ENCODE measurements around the gene SULT6B1. TPM values are rescaled to one million over a fixed set of nuclear protein-coding genes. Genes with fewer than 3 reads are reported as not detected.

The SULT6B1 gene
- polyA plus RNA-seq, 2 of the 4 experiments (the other 2 are of a cell fraction), result not detected

- Histone ChIP-seq H3K4me3 (no peak overlapping the region), H3K27ac (no peak overlapping the region), H3K9me3 (no peaks in the 10 kb centered on the region), H3K4me2 (no peak overlapping the region), H3K4me1 (peaks cover 23% of the 10 kb centered on the region)
- WGBS (ENCODE audit: missing lambda C conversion rate), result 93% methylated on average over 1 of the region's 1 CpG
- no peak for TF ChIP-seq NPAS2 (CRISPR knock-in tag; IDR thresholded peaks at IDR 0.05; ENCODE audit: borderline replicate concordance)
- no peak for TF ChIP-seq SREBF2 (IDR thresholded peaks at IDR 0.05)
- TF ChIP-seq FOXS1 (CRISPR knock-in tag; IDR thresholded peaks at IDR 0.05), result no peak
- FAIRE-seq (no peak), DNase-seq (ENCODE audit: low read depth in 1 of 2, low spot score in 1 of 2) (no peak), ATAC-seq (no peak)
- ChIA-PET POLR2A (no interaction called here), CTCF (no interaction called here)
Measured at GRCh38 chr2:37192551-37192950, 4.1 kb upstream of the SULT6B1 start.

DNA sequence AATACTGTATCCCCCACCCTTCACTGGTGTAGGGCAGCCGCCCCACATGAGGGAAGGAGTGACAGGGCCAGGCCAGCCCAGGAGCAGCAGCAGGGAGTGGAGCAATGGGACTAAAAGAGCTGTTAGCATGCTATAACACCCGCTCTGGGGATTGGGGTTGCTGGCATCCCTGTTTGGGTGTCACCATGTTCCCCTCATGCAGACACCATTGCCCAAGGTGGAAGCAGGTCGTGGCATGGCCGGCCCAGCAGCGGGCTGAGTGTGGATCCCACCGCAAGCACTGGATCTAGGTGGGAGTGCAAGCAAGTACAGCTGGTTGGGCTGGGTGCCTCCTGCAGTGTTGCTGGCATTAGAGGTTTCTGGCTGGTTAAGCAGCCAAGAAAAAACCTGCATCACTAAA lies 3.3 kb upstream of the SULT6B1 start:
- H3K4me3 ChIP-seq, result no peak overlapping the region
- FAIRE-seq (no peak), ATAC-seq (no peak), DNase-seq (ENCODE audit: low read depth in 1 of 2, low spot score in 1 of 2) (no peak)
- ChIA-PET CTCF (interaction anchor here (0.8 to 4.4 kb wide), 3 partner anchors 15 to 29 kb away, joined by 3 to 25 read pairs (median 3); no protein-coding TSS in a partner anchor), POLR2A (interaction anchor here (0.7 kb wide), 1 partner anchor 13 kb away, joined by 3 read pairs; no protein-coding TSS in a partner anchor)
- H3K4me2 ChIP-seq, result no peak overlapping the region
- H3K4me1 ChIP-seq, result peaks cover 18% of the 10 kb centered on the region
- TF ChIP-seq NFE2L2 (conservative IDR thresholded peaks at IDR 0.05; ENCODE audit: low read length), result no peak
- TF ChIP-seq, protein P1, sequence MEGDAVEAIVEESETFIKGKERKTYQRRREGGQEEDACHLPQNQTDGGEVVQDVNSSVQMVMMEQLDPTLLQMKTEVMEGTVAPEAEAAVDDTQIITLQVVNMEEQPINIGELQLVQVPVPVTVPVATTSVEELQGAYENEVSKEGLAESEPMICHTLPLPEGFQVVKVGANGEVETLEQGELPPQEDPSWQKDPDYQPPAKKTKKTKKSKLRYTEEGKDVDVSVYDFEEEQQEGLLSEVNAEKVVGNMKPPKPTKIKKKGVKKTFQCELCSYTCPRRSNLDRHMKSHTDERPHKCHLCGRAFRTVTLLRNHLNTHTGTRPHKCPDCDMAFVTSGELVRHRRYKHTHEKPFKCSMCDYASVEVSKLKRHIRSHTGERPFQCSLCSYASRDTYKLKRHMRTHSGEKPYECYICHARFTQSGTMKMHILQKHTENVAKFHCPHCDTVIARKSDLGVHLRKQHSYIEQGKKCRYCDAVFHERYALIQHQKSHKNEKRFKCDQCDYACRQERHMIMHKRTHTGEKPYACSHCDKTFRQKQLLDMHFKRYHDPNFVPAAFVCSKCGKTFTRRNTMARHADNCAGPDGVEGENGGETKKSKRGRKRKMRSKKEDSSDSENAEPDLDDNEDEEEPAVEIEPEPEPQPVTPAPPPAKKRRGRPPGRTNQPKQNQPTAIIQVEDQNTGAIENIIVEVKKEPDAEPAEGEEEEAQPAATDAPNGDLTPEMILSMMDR (IDR thresholded peaks at IDR 0.05), result no peak
- no peak for TF ChIP-seq RNF2 (IDR thresholded peaks at IDR 0.05; ENCODE audit: borderline replicate concordance, low read depth)
- TF ChIP-seq RARB (CRISPR knock-in tag; IDR thresholded peaks at IDR 0.05), result no peak
- no peak for TF ChIP-seq RAD21 (conservative IDR thresholded peaks at IDR 0.05 in 1 of 2, IDR thresholded peaks at IDR 0.05 in 1 of 2)
- TF ChIP-seq HEYL (CRISPR knock-in tag; IDR thresholded peaks at IDR 0.05), result no peak
- TF ChIP-seq MAZ (IDR thresholded peaks at IDR 0.05; ENCODE audit: borderline replicate concordance, low read depth, low read length), result no peak
- no peak for TF ChIP-seq EHMT2 (IDR thresholded peaks at IDR 0.05; ENCODE audit: low read depth)
- no peak for TF ChIP-seq PHF8 (IDR thresholded peaks at IDR 0.05; ENCODE audit: borderline replicate concordance, low read depth)
- no peak for TF ChIP-seq NR3C1 (IDR thresholded peaks at IDR 0.05)
- TF ChIP-seq FOXS1 (CRISPR knock-in tag; IDR thresholded peaks at IDR 0.05), result no peak
- TF ChIP-seq HOXB5 (CRISPR knock-in tag; IDR thresholded peaks at IDR 0.05), result no peak
- no peak for TF ChIP-seq BHLHE40 (IDR thresholded peaks at IDR 0.05; ENCODE audit: low read depth, low read length)
- TF ChIP-seq SREBF2 (IDR thresholded peaks at IDR 0.05), result no peak
- no peak for TF ChIP-seq EP300 (IDR thresholded peaks at IDR 0.05)
- peak overlapping the region in 1 of 2 experiments; percentile 7; a peak in 1 of 6 replicates for H3K27ac ChIP-seq
- 79% methylated on average over 6 of the region's 6 CpGs for WGBS (ENCODE audit: missing lambda C conversion rate)
- no peaks in the 10 kb centered on the region for H3K9me3 ChIP-seq

GRCh38 chr2:37191253-37191652 lies 2.8 kb upstream of the SULT6B1 start:
- CTCF ChIA-PET, result interaction anchor here (0.8 to 4.4 kb wide), 3 partner anchors 14 to 29 kb away, joined by 3 to 25 read pairs (median 3); no protein-coding TSS in a partner anchor
- H3K4me2 ChIP-seq, result no peak overlapping the region
- peak overlapping the region in 1 of 2 experiments; percentile 7; a peak in 1 of 6 replicates for H3K27ac ChIP-seq
- ATAC-seq (no peak), DNase-seq (ENCODE audit: low read depth in 1 of 2, low spot score in 1 of 2) (no peak), FAIRE-seq (no peak)
- H3K9me3 ChIP-seq, result no peaks in the 10 kb centered on the region
- H3K4me1 ChIP-seq, result peaks cover 18% of the 10 kb centered on the region
- H3K4me3 ChIP-seq, result no peak overlapping the region
- POLR2A ChIA-PET, result interaction anchor here (0.7 kb wide), 1 partner anchor 14 kb away, joined by 3 read pairs; no protein-coding TSS in a partner anchor
- WGBS (ENCODE audit: missing lambda C conversion rate), result 69% methylated on average over 4 of the region's 4 CpGs
- TF ChIP-seq, protein P2, sequence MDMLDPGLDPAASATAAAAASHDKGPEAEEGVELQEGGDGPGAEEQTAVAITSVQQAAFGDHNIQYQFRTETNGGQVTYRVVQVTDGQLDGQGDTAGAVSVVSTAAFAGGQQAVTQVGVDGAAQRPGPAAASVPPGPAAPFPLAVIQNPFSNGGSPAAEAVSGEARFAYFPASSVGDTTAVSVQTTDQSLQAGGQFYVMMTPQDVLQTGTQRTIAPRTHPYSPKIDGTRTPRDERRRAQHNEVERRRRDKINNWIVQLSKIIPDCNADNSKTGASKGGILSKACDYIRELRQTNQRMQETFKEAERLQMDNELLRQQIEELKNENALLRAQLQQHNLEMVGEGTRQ (IDR thresholded peaks at IDR 0.05), result no peak
- no peak for TF ChIP-seq ZC3H11A (IDR thresholded peaks at IDR 0.05)
- no peak for TF ChIP-seq ESRRA (IDR thresholded peaks at IDR 0.05; ENCODE audit: borderline replicate concordance, low read length)
- TF ChIP-seq CHD4 (IDR thresholded peaks at IDR 0.05; ENCODE audit: borderline replicate concordance), result no peak
- TF ChIP-seq NR3C1 (IDR thresholded peaks at IDR 0.05), result no peak
- TF ChIP-seq RFX5 (IDR thresholded peaks at IDR 0.05), result no peak
- TF ChIP-seq, protein P1 (IDR thresholded peaks at IDR 0.05), result no peak
- no peak for TF ChIP-seq PBX3 (IDR thresholded peaks at IDR 0.05)
- TF ChIP-seq NFE2L2 (conservative IDR thresholded peaks at IDR 0.05; ENCODE audit: low read length), result no peak
- TF ChIP-seq, protein P3, sequence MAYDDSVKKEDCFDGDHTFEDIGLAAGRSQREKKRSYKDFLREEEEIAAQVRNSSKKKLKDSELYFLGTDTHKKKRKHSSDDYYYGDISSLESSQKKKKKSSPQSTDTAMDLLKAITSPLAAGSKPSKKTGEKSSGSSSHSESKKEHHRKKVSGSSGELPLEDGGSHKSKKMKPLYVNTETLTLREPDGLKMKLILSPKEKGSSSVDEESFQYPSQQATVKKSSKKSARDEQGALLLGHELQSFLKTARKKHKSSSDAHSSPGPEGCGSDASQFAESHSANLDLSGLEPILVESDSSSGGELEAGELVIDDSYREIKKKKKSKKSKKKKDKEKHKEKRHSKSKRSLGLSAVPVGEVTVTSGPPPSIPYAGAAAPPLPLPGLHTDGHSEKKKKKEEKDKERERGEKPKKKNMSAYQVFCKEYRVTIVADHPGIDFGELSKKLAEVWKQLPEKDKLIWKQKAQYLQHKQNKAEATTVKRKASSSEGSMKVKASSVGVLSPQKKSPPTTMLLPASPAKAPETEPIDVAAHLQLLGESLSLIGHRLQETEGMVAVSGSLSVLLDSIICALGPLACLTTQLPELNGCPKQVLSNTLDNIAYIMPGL (CRISPR knock-in tag; IDR thresholded peaks at IDR 0.05; ENCODE audit: borderline replicate concordance), result no peak
- TF ChIP-seq ZSCAN20 (CRISPR knock-in tag; IDR thresholded peaks at IDR 0.05), result no peak
- TF ChIP-seq HOXA7 (CRISPR knock-in tag; IDR thresholded peaks at IDR 0.05), result no peak
- no peak for TF ChIP-seq PHF8 (IDR thresholded peaks at IDR 0.05; ENCODE audit: borderline replicate concordance, low read depth)
- TF ChIP-seq RNF2 (IDR thresholded peaks at IDR 0.05; ENCODE audit: borderline replicate concordance, low read depth), result no peak
- no peak for TF ChIP-seq GATA3 (IDR thresholded peaks at IDR 0.05; ENCODE audit: borderline replicate concordance)

Data from A549 (cell line).